ENCODE measurements around the gene ASB15. TPM values are rescaled to one million over a fixed set of nuclear protein-coding genes. Genes with fewer than 3 reads are reported as not detected.

ASB15 gene
- total and polyA plus RNA-seq, 3 donors from 2014 or later, result 1.1 to 5.7 (median 2.4) TPM

DNA sequence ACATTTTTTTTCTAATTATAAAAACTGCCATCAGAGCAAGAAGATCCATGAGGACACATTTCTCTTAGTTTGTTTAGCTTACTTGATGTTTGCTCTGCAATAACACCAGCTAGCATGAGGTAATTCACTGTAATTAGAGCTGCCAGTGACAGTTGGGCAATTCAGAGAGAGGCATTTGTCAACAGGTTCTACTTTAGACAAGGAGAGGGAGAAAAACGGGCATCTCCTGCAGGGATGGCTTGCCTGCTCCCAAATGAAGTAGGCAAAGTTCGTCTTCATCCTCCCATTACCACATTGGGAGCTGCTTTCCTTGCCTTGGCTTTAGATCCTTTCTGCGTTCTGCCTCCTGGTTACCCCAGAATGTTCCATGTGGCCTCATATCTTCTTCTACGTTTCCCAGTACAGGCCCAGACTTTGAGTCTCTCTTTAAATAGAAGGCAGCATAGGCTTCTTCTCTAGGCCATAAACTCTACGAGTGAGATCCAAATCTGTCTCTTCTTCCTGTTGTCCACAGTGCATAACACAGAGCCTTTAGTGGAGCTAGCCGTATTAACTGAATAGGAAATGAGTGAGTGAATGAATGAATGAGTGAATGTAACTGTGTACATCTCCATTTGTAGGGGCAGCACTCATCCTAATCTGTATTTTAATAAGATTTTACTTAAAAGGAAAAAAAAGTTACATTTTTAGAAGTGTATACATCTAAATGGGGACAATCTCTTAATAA, 21.2 kb downstream of the ASB15 start:
- DNase-seq, result no peak
- intact Hi-C loops (cut with DNase I; ENCODE audit: low total_unique reads), result no loop called here
- TF ChIP-seq POLR2A (IDR thresholded peaks at IDR 0.05), result no peak
- TF ChIP-seq, protein P1, sequence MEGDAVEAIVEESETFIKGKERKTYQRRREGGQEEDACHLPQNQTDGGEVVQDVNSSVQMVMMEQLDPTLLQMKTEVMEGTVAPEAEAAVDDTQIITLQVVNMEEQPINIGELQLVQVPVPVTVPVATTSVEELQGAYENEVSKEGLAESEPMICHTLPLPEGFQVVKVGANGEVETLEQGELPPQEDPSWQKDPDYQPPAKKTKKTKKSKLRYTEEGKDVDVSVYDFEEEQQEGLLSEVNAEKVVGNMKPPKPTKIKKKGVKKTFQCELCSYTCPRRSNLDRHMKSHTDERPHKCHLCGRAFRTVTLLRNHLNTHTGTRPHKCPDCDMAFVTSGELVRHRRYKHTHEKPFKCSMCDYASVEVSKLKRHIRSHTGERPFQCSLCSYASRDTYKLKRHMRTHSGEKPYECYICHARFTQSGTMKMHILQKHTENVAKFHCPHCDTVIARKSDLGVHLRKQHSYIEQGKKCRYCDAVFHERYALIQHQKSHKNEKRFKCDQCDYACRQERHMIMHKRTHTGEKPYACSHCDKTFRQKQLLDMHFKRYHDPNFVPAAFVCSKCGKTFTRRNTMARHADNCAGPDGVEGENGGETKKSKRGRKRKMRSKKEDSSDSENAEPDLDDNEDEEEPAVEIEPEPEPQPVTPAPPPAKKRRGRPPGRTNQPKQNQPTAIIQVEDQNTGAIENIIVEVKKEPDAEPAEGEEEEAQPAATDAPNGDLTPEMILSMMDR (IDR thresholded peaks at IDR 0.05), result no peak
- WGBS, 2 donors, result 85 to 86% methylated on average over 6 of the region's 6 CpGs
- no peaks in the 10 kb centered on the region for H3K27me3 ChIP-seq
- H3K4me3 ChIP-seq, result no peak overlapping the region
- H3K36me3 ChIP-seq (ENCODE audit: low read depth, missing control alignments), result no peaks in the 10 kb centered on the region
- H3K27ac ChIP-seq, result no peak overlapping the region
- no peaks in the 10 kb centered on the region for H3K9me3 ChIP-seq
- H3K4me1 ChIP-seq, result no peaks in the 10 kb centered on the region

DNA sequence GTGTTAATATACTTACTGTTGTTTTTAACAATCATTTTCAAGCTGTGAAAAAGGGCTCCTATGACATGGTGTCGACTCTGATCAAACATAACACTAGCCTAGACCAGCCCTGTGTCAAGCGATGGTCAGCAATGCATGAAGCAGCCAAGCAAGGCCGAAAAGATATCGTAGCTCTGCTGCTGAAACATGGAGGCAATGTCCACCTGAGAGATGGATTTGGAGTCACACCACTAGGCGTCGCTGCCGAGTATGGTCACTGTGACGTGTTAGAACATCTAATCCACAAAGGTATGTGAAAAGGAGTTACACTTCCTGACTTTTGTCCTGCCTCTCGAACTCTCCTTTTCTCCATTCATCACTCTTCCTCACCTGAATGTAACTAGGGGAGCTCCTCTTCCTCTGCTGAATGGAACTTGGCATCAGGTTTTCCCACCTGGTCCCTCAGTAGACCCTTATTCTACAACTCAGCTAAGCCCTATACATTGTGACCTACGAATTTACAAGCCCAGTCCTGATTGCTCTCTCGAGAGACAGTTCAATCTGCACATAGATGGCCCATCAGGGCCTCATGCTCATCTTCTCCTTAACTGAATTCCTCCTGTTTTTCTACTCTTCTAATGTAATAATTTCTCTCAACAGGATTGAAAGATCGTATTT, 23.0 kb downstream of the ASB15 start:
- H3K4me1 ChIP-seq, result no peaks in the 10 kb centered on the region
- H3K27me3 ChIP-seq, result no peaks in the 10 kb centered on the region
- no peaks in the 10 kb centered on the region for H3K36me3 ChIP-seq (ENCODE audit: low read depth, missing control alignments)
- no peak overlapping the region for H3K4me3 ChIP-seq
- no peak for TF ChIP-seq POLR2A (IDR thresholded peaks at IDR 0.05)
- TF ChIP-seq, protein P1 (IDR thresholded peaks at IDR 0.05), result peak in 2 of 3 experiments; percentile 39 to 47
- no peak overlapping the region for H3K27ac ChIP-seq
- intact Hi-C loops (cut with DNase I; ENCODE audit: low total_unique reads), result no loop called here
- peak; percentile 75 for DNase-seq
- H3K9me3 ChIP-seq, result no peaks in the 10 kb centered on the region
- WGBS, 2 donors, result 54 to 55% methylated on average over 12 of the region's 12 CpGs

DNA sequence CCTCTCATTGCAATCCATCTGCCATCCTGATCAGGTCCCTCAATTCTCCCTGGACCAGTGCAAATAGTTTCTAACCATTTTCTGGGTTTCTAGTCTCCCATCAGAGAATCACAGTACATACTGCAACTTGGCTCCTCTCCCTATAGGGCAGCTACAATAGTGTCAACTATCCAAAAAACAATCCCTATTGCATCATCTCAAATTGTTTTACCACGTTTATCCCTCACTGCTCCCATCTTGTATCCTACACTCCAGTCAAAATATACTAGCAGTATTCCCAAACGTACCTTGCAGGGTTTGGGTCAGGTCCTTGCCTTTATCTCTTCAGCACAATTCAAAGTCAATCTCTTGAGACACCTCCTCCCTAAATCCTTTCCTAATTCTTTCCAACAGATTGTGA, 23.6 kb downstream of the ASB15 start:
- Histone ChIP-seq H3K9me3 (no peaks in the 10 kb centered on the region), H3K27me3 (no peaks in the 10 kb centered on the region), H3K36me3 (ENCODE audit: low read depth, missing control alignments) (no peaks in the 10 kb centered on the region), H3K27ac (no peak overlapping the region), H3K4me3 (no peak overlapping the region), H3K4me1 (no peaks in the 10 kb centered on the region)
- intact Hi-C loops (cut with DNase I; ENCODE audit: low total_unique reads), result no loop called here
- no peak for TF ChIP-seq POLR2A (IDR thresholded peaks at IDR 0.05)
- TF ChIP-seq, protein P1 (IDR thresholded peaks at IDR 0.05), result no peak
- 65 to 69% methylated on average over 2 of the region's 2 CpGs for WGBS, 2 donors
- DNase-seq, result no peak

DNA sequence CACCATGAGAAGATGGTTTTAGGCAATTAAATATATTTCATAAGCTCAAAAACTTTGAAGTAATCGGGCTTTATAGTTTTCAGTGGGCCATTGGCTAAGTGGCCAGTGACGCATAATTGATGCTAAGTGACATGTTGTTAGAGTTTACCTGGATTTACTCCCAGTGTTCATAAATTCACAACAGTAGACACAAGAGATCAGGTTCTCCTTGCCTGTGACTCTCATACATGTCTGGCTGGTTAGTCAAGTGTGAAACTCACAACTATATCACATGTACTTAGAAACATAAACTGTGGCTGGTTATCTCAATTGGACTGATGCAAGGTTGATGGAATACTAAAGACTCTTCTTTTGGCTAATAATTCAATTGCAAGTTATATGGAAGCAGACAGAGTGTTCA, 26.2 kb downstream of the ASB15 start:
- Histone ChIP-seq H3K4me3 (no peak overlapping the region), H3K9me3 (no peaks in the 10 kb centered on the region), H3K27ac (no peak overlapping the region), H3K36me3 (ENCODE audit: low read depth, missing control alignments) (no peaks in the 10 kb centered on the region), H3K27me3 (no peaks in the 10 kb centered on the region), H3K4me1 (no peaks in the 10 kb centered on the region)
- intact Hi-C loops (cut with DNase I; ENCODE audit: low total_unique reads), result no loop called here
- WGBS, 2 donors, result 89 to 93% methylated on average over 2 of the region's 2 CpGs
- DNase-seq, result no peak
- TF ChIP-seq, protein P1 (IDR thresholded peaks at IDR 0.05), result no peak
- TF ChIP-seq POLR2A (IDR thresholded peaks at IDR 0.05), result no peak
